Transverse colon (tissue), 4 donors: ENCODE measurements around the gene PROM1. TPM values are rescaled to one million over a fixed set of nuclear protein-coding genes. Genes with fewer than 3 reads are reported as not detected.

Experiments
- DNase-seq: peaks from one replicate; pipeline ENCODE4 v3.0.0-alpha.2; 2019
- H3K27ac ChIP-seq, 4 donors: fragments of 200-600 bp; sonication (generic); 2 replicates each; pipeline ENCODE4 v1.5.1; 2016 to 2018; ENCODE audit warnings: inconsistent platforms in 4 of 4
- H3K27me3 ChIP-seq: fragments of 200-600 bp; sonication (generic); 2 replicates; pipeline ENCODE4 v1.5.1; 2017; ENCODE audit warnings: inconsistent platforms
- H3K36me3 ChIP-seq, 4 donors: fragments of 200-600 bp; sonication (generic); 2 replicates each; pipeline ENCODE4 v1.5.1; 2017 to 2019; ENCODE audit warnings: inconsistent platforms in 4 of 4
- H3K4me1 ChIP-seq, 4 donors: fragments of 200-600 bp; sonication (generic); 2 replicates each; pipeline ENCODE4 v1.5.1; 2017 to 2020; ENCODE audit warnings: inconsistent platforms in 4 of 4
- H3K4me3 ChIP-seq, 4 donors: fragments of 200-600 bp; sonication (generic); 1 replicate in 1 of 4; 2 replicates in 3 of 4; pipeline versions ENCODE4 v1.5.1 to v1.6.1; 2017 to 2019; ENCODE audit warnings: inconsistent platforms in 4 of 4
- H3K9me3 ChIP-seq, 2 donors: fragments of 200-600 bp; sonication (generic); 2 replicates each; pipeline ENCODE4 v1.5.1; 2017 to 2019; ENCODE audit warnings: inconsistent platforms in 2 of 2
- CTCF ChIP-seq, 5 experiments: fragments of 200-600 bp in 3 of 5; fragments of 450-650 bp in 2 of 5; sonication (generic) in 3 of 5; IDR thresholded peaks; 1 replicate in 2 of 5; 2 replicates in 3 of 5; pipeline ENCODE4 v1.5.1; 2016 to 2017; ENCODE audit warnings: antibody characterized with exemption in 5 of 5, inconsistent platforms in 3 of 5, mild to moderate bottlenecking in 2 of 5, moderate library complexity in 1 of 5
- EP300 ChIP-seq: sonication (generic); formaldehyde crosslinking; IDR thresholded peaks from one replicate; pipeline ENCODE4 v1.6.1; 2017; ENCODE audit warnings: antibody characterized with exemption, low read depth
- POLR2A ChIP-seq: fragments of 450-650 bp; IDR thresholded peaks from one replicate; pipeline ENCODE4 v1.6.1; 2016; ENCODE audit warnings: antibody characterized with exemption, mild to moderate bottlenecking, moderate library complexity
- POLR2AphosphoS5 ChIP-seq, 3 donors: sonication (generic); formaldehyde crosslinking; IDR thresholded peaks; one replicate each; pipeline ENCODE4 v1.6.1; 2016; ENCODE audit warnings: antibody characterized with exemption in 3 of 3
- WGBS, 2 donors: methylation state at CpG; one replicate each; pipeline ENCODE4 v1.1.5; 2018; ENCODE audit warnings: low coverage in 1 of 2; 5-methylcytosine and 5-hydroxymethylcytosine counted together
- in situ Hi-C, 4 donors: fragments of 200-750 bp; cut with MboI; loops; one replicate each; pipeline versions ENCODE4 v1.15.0 to v1.15.1; 2017; ENCODE audit warnings: low sequenced_read_pairs in 3 of 4, low pct_ligation_motif_present in 1 of 4, low pct_unique_long_range_greater_than_20kb in 1 of 4
- intact Hi-C: fragments of 100-400 bp; cut with DNase I; formaldehyde crosslinking; loops from one replicate; pipeline ENCODE4 v1.15.1; 2023; ENCODE audit warnings: low total_unique reads
- total RNA-seq, 4 donors: library from RNA; depleted of rRNA; stranded (reverse); fragments of >200 nt; gene quantifications; one replicate each; pipeline ENCODE4 v1.1.0, GENCODE V29; 2016

The PROM1 gene
- total RNA-seq, 4 donors from 2014 or later = 35.2 to 236 (median 170) TPM

- DNase-seq = no peak
- no peaks in the 10 kb centered on the region for H3K9me3 ChIP-seq
- 71 to 79% methylated on average over 6 to 7 of the region's 7 CpGs for WGBS, 2 donors
- no peaks in the 10 kb centered on the region for H3K4me1 ChIP-seq
- no peaks in the 10 kb centered on the region for H3K27me3 ChIP-seq
- H3K4me3 ChIP-seq = no peak overlapping the region
- TF ChIP-seq CTCF (IDR thresholded peaks at IDR 0.05) = no peak
- TF ChIP-seq POLR2A = no peak
- no peak for TF ChIP-seq POLR2AphosphoS5 (IDR thresholded peaks at IDR 0.05)
- TF ChIP-seq EP300 = no peak
- in situ Hi-C loops (loop anchor here in 3 of 4 donors (10.0 to 25.0 kb wide), 3 partner anchors 180 to 405 kb away; no protein-coding TSS in a partner anchor), intact Hi-C loops (no loop called here)
- no peaks in the 10 kb centered on the region for H3K36me3 ChIP-seq
- no peak overlapping the region for H3K27ac ChIP-seq
Observed at GRCh38 chr4:16032396-16032770, 51.4 kb downstream of the PROM1 start.

GRCh38 chr4:16031546-16032395 is 52.1 kb downstream of the PROM1 start:
- in situ Hi-C loops = loop anchor here in 3 of 4 donors (10.0 to 25.0 kb wide), 3 partner anchors 181 to 406 kb away; no protein-coding TSS in a partner anchor
- Histone ChIP-seq H3K4me1 (no peaks in the 10 kb centered on the region), H3K9me3 (no peaks in the 10 kb centered on the region), H3K27ac (no peak overlapping the region), H3K4me3 (no peak overlapping the region), H3K27me3 (no peaks in the 10 kb centered on the region), H3K36me3 (no peaks in the 10 kb centered on the region)
- 31 to 67% methylated on average over 1 to 2 of the region's 2 CpGs for WGBS, 2 donors
- TF ChIP-seq POLR2A (no peak), CTCF (IDR thresholded peaks at IDR 0.05) (no peak), EP300 (no peak), POLR2AphosphoS5 (IDR thresholded peaks at IDR 0.05) (no peak)
- intact Hi-C loops = no loop called here
- DNase-seq = no peak

GRCh38 chr4:16029886-16030285 is 53.9 kb downstream of the PROM1 start:
- H3K9me3 ChIP-seq = no peaks in the 10 kb centered on the region
- H3K36me3 ChIP-seq = no peaks in the 10 kb centered on the region
- H3K27me3 ChIP-seq = no peaks in the 10 kb centered on the region
- H3K4me3 ChIP-seq = no peak overlapping the region
- WGBS, 2 donors = 0 to 91% methylated on average over 1 of the region's 1 CpG
- no peak for DNase-seq
- H3K4me1 ChIP-seq = no peaks in the 10 kb centered on the region
- in situ Hi-C loops (loop anchor here in 3 of 4 donors (10.0 to 25.0 kb wide), 3 partner anchors 182 to 407 kb away; no protein-coding TSS in a partner anchor), intact Hi-C loops (loop anchor here (5.0 kb wide), 1 partner anchor 242 kb away; no protein-coding TSS in a partner anchor)
- H3K27ac ChIP-seq = no peak overlapping the region
- TF ChIP-seq CTCF (IDR thresholded peaks at IDR 0.05) (no peak), POLR2A (no peak), EP300 (no peak), POLR2AphosphoS5 (IDR thresholded peaks at IDR 0.05) (no peak)

- intact Hi-C loops (loop anchor here (5.0 kb wide), 1 partner anchor 243 kb away; no protein-coding TSS in a partner anchor), in situ Hi-C loops (loop anchor here in 2 of 4 donors (10.0 to 25.0 kb wide), 3 partner anchors 183 to 408 kb away; no protein-coding TSS in a partner anchor)
- Histone ChIP-seq H3K4me3 (no peak overlapping the region), H3K4me1 (no peaks in the 10 kb centered on the region), H3K9me3 (no peaks in the 10 kb centered on the region), H3K27ac (no peak overlapping the region), H3K27me3 (no peaks in the 10 kb centered on the region), H3K36me3 (no peaks in the 10 kb centered on the region)
- no peak for DNase-seq
- WGBS, 2 donors = 54 to 59% methylated on average over 4 of the region's 4 CpGs
- TF ChIP-seq POLR2AphosphoS5 (IDR thresholded peaks at IDR 0.05) (no peak), EP300 (no peak), CTCF (IDR thresholded peaks at IDR 0.05) (no peak), POLR2A (no peak)
Observed at GRCh38 chr4:16029262-16029661, 54.6 kb downstream of the PROM1 start.
